ENCODE results near the gene INHBB.

GRCh38 chr2:120396861-120397811, 51.2 kb downstream of the INHBB start:
- TF ChIP-seq CTCF (IDR thresholded peaks at IDR 0.05 in 4 of 5, conservative IDR thresholded peaks at IDR 0.05 in 1 of 5) = no peak
- TF ChIP-seq POLR2A (IDR thresholded peaks at IDR 0.05) = no peak

All from gastrocnemius medialis (tissue), 4 donors.